Measurements from ENCODE around the gene EBF4.
A peak's percentile ranks its signal among the peaks of the same experiment; 100 is the strongest.

The EBF4 gene

GRCh38 chr20:2692036-2692885 lies at the start of gene EBF4:
TSS of gene EBF4 (plus strand) at chr20:2692780. CDS start at chr20:2693646, 866 bp downstream.
- Histone ChIP-seq H3K4me2 (ENCODE audit: low read depth, low read length, poor library complexity, severe bottlenecking) (peak within 1 kb of the TSS; percentile 18), H3K9me2 (replicated peaks; ENCODE audit: insufficient read depth, low read length) (no peaks in the 10 kb centered on the region), H3F3A (ENCODE audit: insufficient read depth) (no peaks in the 10 kb centered on the region), H3K4me3 (ENCODE audit: insufficient read depth, low read length, poor library complexity, severe bottlenecking) (no peak within 1 kb of the TSS), H3K79me2 (ENCODE audit: insufficient read depth, low read length) (no peaks in the 10 kb centered on the region), H3K27me3 (ENCODE audit: low read length) (no peaks in the 10 kb centered on the region), H4K20me1 (ENCODE audit: low read depth, low read length) (no peaks in the 10 kb centered on the region), H3K9ac (ENCODE audit: low read length) (no peak within 1 kb of the TSS), H2AFZ (ENCODE audit: low read depth, low read length, severe bottlenecking) (no peak within 1 kb of the TSS), H3K9me3 (ENCODE audit: insufficient read depth, low read length) (no peaks in the 10 kb centered on the region), H3K36me3 (ENCODE audit: low read length) (no peaks in the 10 kb centered on the region), H3K27ac (ENCODE audit: low read depth, low read length) (no peak within 1 kb of the TSS)
- no peak for TF ChIP-seq CTCF (IDR thresholded peaks at IDR 0.05; ENCODE audit: insufficient read depth, low read length, poor library complexity, severe bottlenecking)
- no peak for TF ChIP-seq EZH2phosphoT487 (conservative IDR thresholded peaks at IDR 0.05; ENCODE audit: low read length)

- H3K4me2 ChIP-seq (ENCODE audit: low read depth, low read length, poor library complexity, severe bottlenecking) = no peak overlapping the region
- no peaks in the 10 kb centered on the region for H3K27me3 ChIP-seq (ENCODE audit: low read length)
- H3K9me3 ChIP-seq (ENCODE audit: insufficient read depth, low read length) = no peaks in the 10 kb centered on the region
- TF ChIP-seq CTCF (IDR thresholded peaks at IDR 0.05; ENCODE audit: insufficient read depth, low read length, poor library complexity, severe bottlenecking) = no peak
- TF ChIP-seq EZH2phosphoT487 (conservative IDR thresholded peaks at IDR 0.05; ENCODE audit: low read length) = no peak
- H3K9ac ChIP-seq (ENCODE audit: low read length) = no peak overlapping the region
- H3K4me3 ChIP-seq (ENCODE audit: insufficient read depth, low read length, poor library complexity, severe bottlenecking) = no peak overlapping the region
- H3K79me2 ChIP-seq (ENCODE audit: insufficient read depth, low read length) = no peaks in the 10 kb centered on the region
- no peak overlapping the region for H3K27ac ChIP-seq (ENCODE audit: low read depth, low read length)
- H3F3A ChIP-seq (ENCODE audit: insufficient read depth) = no peaks in the 10 kb centered on the region
- H2AFZ ChIP-seq (ENCODE audit: low read depth, low read length, severe bottlenecking) = no peak overlapping the region
- no peaks in the 10 kb centered on the region for H3K36me3 ChIP-seq (ENCODE audit: low read length)
- H4K20me1 ChIP-seq (ENCODE audit: low read depth, low read length) = no peaks in the 10 kb centered on the region
- no peaks in the 10 kb centered on the region for H3K9me2 ChIP-seq (replicated peaks; ENCODE audit: insufficient read depth, low read length)
These were observed 48.9 kb upstream of the EBF4 start for GRCh38 chr20:2643708-2644107.

- Histone ChIP-seq H3K4me2 (ENCODE audit: low read depth, low read length, poor library complexity, severe bottlenecking) (peak within 1 kb of the TSS; percentile 100), H3K9me3 (ENCODE audit: insufficient read depth, low read length) (no peaks in the 10 kb centered on the region), H4K20me1 (ENCODE audit: low read depth, low read length) (peaks cover 24% of the 10 kb centered on the region; the same call in 1 of the 2 replicates), H2AFZ (ENCODE audit: low read depth, low read length, severe bottlenecking) (peak within 1 kb of the TSS; percentile 74), H3F3A (ENCODE audit: insufficient read depth) (peaks cover 63% of the 10 kb centered on the region), H3K4me3 (ENCODE audit: insufficient read depth, low read length, poor library complexity, severe bottlenecking) (peak within 1 kb of the TSS; percentile 96), H3K27ac (ENCODE audit: low read depth, low read length) (peak within 1 kb of the TSS; percentile 93), H3K27me3 (ENCODE audit: low read length) (no peaks in the 10 kb centered on the region), H3K79me2 (ENCODE audit: insufficient read depth, low read length) (peaks cover 33% of the 10 kb centered on the region), H3K9me2 (replicated peaks; ENCODE audit: insufficient read depth, low read length) (no peaks in the 10 kb centered on the region), H3K9ac (ENCODE audit: low read length) (peak within 1 kb of the TSS; percentile 96), H3K36me3 (ENCODE audit: low read length) (peaks cover 37% of the 10 kb centered on the region)
- TF ChIP-seq CTCF (IDR thresholded peaks at IDR 0.05; ENCODE audit: insufficient read depth, low read length, poor library complexity, severe bottlenecking) (no peak), EZH2phosphoT487 (conservative IDR thresholded peaks at IDR 0.05; ENCODE audit: low read length) (no peak)
These were observed 40.5 kb upstream of the EBF4 start, which contains the start of gene NOP56 for GRCh38 chr20:2651772-2652723. TSS of gene NOP56 (plus strand) at chr20:2652632. CDS start at chr20:2652661, 29 bp downstream.

Measured in SU-DHL-6 (cell line).